Neural crest cell (in vitro differentiated cells): ENCODE results near the gene ST3GAL3. TPM values are rescaled to one million over a fixed set of nuclear protein-coding genes. Genes with fewer than 3 reads are reported as not detected.

Source experiments
- DNase-seq: peaks from one replicate; pipeline ENCODE4 v3.0.0; 2021; ENCODE audit warnings: low read depth, mixed read lengths, low spot score
- H3K27ac Mint-ChIP-seq: one replicate; pipeline ENCODE4 v1.8.0; 2021; ENCODE audit warnings: mild to moderate bottlenecking, mixed read lengths; ENCODE audit not compliant: unreplicated experiment
- H3K27me3 Mint-ChIP-seq: 2 replicates; pipeline ENCODE4 v1.8.0; 2021; ENCODE audit warnings: low read depth, mild to moderate bottlenecking, mixed read lengths
- H3K36me3 Mint-ChIP-seq: 2 replicates; pipeline ENCODE4 v1.8.0; 2021; ENCODE audit warnings: low read depth, mild to moderate bottlenecking, mixed read lengths
- H3K4me1 Mint-ChIP-seq: 2 replicates; pipeline ENCODE4 v1.8.0; 2021; ENCODE audit warnings: mixed read lengths
- H3K4me3 Mint-ChIP-seq: one replicate; pipeline ENCODE4 v1.8.0; 2021; ENCODE audit warnings: mild to moderate bottlenecking, mixed read lengths
- H3K9me3 Mint-ChIP-seq: 2 replicates; pipeline ENCODE4 v1.8.0; 2021; ENCODE audit warnings: mixed read lengths
- total RNA-seq: library from RNA; stranded (reverse); gene quantifications from 2 replicates; pipeline ENCODE4 v1.2.1, GENCODE V29; 2021
- TF ChIP-seq, protein P1 (sequence below): fragments of 200-600 bp; sonication (generic); conservative IDR thresholded peaks from 2 replicates; pipeline ENCODE4 v1.5.0; 2021; ENCODE audit warnings: antibody characterized with exemption, mild to moderate bottlenecking

Gene ST3GAL3
- total RNA-seq, 1 donor from 2014 or later, result 37.4 TPM

DNA sequence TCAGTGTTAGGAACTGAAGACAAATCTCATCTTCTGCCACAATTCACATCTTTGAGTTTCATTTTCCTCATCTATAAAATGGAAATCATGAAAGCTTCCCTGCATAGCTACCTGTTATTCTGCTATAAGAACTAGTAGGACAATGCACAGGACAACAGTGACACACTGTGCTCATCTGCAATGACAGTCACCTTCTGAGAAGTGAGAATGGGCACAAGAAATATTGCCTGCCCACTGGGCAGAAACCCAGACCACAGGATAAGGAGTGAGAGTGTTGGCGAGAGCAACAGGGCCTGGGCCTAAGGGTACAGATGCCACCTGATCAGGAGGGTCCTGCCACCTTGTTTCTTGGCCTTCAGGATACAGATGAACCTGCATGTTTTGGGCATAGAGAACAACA is 203.0 kb downstream of the ST3GAL3 start:
- TF ChIP-seq, protein P1, sequence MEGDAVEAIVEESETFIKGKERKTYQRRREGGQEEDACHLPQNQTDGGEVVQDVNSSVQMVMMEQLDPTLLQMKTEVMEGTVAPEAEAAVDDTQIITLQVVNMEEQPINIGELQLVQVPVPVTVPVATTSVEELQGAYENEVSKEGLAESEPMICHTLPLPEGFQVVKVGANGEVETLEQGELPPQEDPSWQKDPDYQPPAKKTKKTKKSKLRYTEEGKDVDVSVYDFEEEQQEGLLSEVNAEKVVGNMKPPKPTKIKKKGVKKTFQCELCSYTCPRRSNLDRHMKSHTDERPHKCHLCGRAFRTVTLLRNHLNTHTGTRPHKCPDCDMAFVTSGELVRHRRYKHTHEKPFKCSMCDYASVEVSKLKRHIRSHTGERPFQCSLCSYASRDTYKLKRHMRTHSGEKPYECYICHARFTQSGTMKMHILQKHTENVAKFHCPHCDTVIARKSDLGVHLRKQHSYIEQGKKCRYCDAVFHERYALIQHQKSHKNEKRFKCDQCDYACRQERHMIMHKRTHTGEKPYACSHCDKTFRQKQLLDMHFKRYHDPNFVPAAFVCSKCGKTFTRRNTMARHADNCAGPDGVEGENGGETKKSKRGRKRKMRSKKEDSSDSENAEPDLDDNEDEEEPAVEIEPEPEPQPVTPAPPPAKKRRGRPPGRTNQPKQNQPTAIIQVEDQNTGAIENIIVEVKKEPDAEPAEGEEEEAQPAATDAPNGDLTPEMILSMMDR, result no peak
- no peak overlapping the region for H3K27ac Mint-ChIP-seq

DNA sequence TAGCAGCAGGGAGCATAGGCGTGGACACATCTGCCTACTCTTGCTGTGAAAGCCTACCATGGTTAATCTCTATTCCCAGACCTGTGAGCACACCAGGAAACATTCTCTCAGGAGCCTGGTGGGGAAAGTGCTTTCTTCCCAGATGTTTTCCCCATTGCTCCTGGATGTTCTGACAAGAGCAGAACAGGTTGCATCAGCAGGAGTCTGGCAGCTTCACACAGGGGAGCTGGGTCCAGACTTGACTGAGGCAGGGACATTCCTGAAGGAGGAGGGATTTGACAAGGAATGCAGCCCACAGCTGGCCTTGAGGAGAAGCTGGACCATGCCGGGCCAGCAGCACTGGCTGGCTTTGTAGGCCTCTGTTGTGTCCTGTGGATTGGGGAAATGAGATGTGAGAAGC is 205.3 kb downstream of the ST3GAL3 start:
- H3K27ac Mint-ChIP-seq, result no peak overlapping the region
- H3K4me1 Mint-ChIP-seq, result peaks cover 4% of the 10 kb centered on the region
- TF ChIP-seq, protein P1, result no peak
- no peak for DNase-seq
- no peaks in the 10 kb centered on the region for H3K9me3 Mint-ChIP-seq
- no peak overlapping the region for H3K4me3 Mint-ChIP-seq
- no peaks in the 10 kb centered on the region for H3K27me3 Mint-ChIP-seq
- no peaks in the 10 kb centered on the region for H3K36me3 Mint-ChIP-seq

More for the DNA sequence above, 203.0 kb downstream of the ST3GAL3 start:
- Mint-ChIP-seq H3K36me3 (peaks cover 4% of the 10 kb centered on the region), H3K9me3 (no peaks in the 10 kb centered on the region), H3K4me1 (peaks cover 4% of the 10 kb centered on the region), H3K27me3 (no peaks in the 10 kb centered on the region), H3K4me3 (no peak overlapping the region)
- DNase-seq, result no peak

DNA sequence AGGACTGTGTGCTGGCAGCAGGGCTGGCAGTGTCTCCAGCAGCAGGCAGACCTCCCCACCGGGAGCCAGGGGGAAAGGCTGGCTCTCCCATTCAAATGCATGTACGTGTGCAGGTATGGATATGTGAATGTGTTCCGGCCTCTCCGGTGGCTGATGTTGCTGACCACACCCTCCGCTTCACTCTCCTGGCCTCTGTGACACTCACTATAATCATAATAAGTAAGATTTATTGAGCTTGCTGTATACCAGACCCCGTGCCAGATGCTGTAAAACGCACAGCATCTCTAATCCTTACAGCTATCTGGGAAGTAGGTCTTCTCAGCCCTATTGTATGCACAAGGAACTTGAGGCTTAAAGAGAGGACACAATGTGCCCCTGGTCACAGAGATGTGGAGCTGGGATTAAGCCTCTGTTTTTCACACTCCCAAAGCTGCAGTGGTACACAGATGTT is 205.7 kb downstream of the ST3GAL3 start:
- H3K27ac Mint-ChIP-seq, result peak overlapping the region; percentile 24

DNA sequence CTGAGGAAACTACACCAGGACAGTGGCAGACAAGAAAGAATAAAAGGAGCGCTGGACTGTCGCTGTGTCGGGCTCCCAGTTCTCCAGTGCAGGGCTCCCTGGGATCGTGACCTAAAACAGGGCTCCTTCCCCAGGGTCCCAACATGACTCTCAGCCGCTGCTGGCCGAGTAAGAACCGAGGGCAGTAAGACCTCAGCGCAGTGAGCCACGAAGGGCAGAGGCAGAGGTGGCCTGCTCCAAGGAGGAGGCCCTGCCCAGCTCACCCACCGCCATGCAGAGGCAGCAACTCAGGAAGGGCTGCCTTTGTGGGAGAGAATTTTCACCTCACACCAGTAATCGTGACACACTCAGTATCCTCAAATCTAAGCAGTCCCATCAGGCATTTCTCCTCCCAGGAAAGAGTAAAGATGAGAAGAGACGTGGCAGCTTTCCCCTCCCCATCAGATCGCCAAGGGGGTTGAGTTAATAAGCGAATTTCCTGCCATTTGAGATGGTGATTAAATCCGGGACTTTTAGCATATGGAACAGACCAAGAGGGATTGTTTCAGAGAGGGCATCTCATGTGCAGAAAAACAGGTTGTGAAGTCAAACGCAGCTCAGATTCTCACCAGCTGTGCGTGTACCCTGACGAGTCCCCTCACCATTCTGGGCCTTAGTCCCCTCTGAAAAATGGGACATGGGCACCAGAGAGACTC is 206.5 kb downstream of the ST3GAL3 start:
- Mint-ChIP-seq H3K36me3 (no peaks in the 10 kb centered on the region), H3K27me3 (no peaks in the 10 kb centered on the region), H3K4me3 (no peak overlapping the region), H3K4me1 (peaks cover 4% of the 10 kb centered on the region), H3K27ac (peak overlapping the region; percentile 24), H3K9me3 (no peaks in the 10 kb centered on the region)
- no peak for DNase-seq
- TF ChIP-seq, protein P1, result no peak

More for the DNA sequence above, 205.7 kb downstream of the ST3GAL3 start:
- Mint-ChIP-seq H3K36me3 (no peaks in the 10 kb centered on the region), H3K4me1 (peaks cover 4% of the 10 kb centered on the region), H3K27me3 (no peaks in the 10 kb centered on the region), H3K9me3 (no peaks in the 10 kb centered on the region), H3K4me3 (no peak overlapping the region)
- no peak for DNase-seq
- TF ChIP-seq, protein P1, result no peak

DNA sequence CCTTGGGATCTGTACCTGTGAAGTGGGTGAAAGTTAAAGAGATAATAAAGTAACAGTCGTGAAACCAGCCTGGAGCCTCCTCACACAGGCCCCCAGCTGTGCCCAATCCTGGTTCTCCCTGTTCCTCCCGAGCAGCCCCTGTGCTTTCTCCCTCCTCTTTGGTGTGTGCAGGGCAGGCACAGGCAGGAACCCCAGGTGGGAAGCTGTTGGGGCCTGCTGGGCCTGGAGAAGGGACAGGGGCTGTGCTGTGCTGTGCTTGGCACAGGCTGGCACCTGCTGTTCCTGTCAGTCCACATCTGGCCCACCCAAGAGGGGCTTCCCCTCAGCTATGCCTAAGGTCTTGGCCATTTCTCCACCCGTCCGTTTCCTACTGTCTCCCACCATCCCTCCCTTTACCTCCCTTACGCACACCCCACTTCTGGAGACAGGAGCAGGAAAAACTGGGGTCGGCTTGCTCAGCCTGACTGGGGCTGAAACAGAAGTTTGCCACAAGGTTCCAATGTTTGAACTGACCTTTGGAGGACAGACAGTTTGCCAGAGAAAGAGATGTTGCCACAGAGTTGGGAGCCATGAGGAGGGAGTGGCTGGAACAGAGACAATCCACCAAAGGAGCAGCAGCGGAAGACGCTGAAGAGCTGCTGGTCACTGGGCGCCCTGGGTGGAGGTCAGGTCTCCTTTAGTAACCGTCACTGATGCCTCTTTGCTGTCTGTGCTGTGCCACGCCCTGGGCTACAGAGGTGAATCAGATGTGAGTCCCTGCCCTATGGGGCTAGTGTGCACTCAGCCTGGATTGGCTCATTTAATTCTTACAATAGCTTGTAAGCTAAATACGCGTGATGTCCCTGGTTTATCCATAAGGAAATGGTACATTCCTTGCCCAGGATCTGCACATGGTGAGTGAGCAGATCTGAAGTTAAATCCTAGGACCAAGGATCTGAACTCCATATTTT is 207.5 kb downstream of the ST3GAL3 start:
- TF ChIP-seq, protein P1, result no peak
- H3K27ac Mint-ChIP-seq, result peak overlapping the region; percentile 45
- H3K4me1 Mint-ChIP-seq, result peaks cover 4% of the 10 kb centered on the region
- DNase-seq, result no peak
- no peaks in the 10 kb centered on the region for H3K36me3 Mint-ChIP-seq
- no peaks in the 10 kb centered on the region for H3K27me3 Mint-ChIP-seq
- H3K4me3 Mint-ChIP-seq, result no peak overlapping the region
- no peaks in the 10 kb centered on the region for H3K9me3 Mint-ChIP-seq
